Stomach (tissue), 4 donors: ENCODE measurements around the gene DIPK1A.

Source experiments
- CTCF ChIP-seq, 7 experiments: fragments of 450-650 bp in 4 of 7; fragments of 200-600 bp in 3 of 7; sonication (generic) in 3 of 7; IDR thresholded peaks; one replicate each; pipeline ENCODE4 v1.5.1; 2016 to 2019; ENCODE audit warnings: antibody characterized with exemption in 7 of 7, control low read depth in 2 of 7, mild to moderate bottlenecking in 1 of 7
- EP300 ChIP-seq: sonication (generic); formaldehyde crosslinking; IDR thresholded peaks from one replicate; pipeline ENCODE4 v1.6.1; 2017; ENCODE audit warnings: antibody characterized with exemption
- POLR2A ChIP-seq, 4 donors: fragments of 450-650 bp; IDR thresholded peaks; one replicate each; pipeline ENCODE4 v1.6.1; 2016; ENCODE audit warnings: antibody characterized with exemption in 4 of 4, control low read depth in 2 of 4, mild to moderate bottlenecking in 1 of 4, moderate library complexity in 1 of 4
- POLR2AphosphoS5 ChIP-seq, 3 donors: sonication (generic); formaldehyde crosslinking; IDR thresholded peaks; one replicate each; pipeline ENCODE4 v1.6.1; 2016; ENCODE audit warnings: antibody characterized with exemption in 3 of 3

- TF ChIP-seq POLR2AphosphoS5 (IDR thresholded peaks at IDR 0.05), result no peak
- TF ChIP-seq CTCF (IDR thresholded peaks at IDR 0.05), result no peak
- no peak for TF ChIP-seq POLR2A (IDR thresholded peaks at IDR 0.05)
- no peak for TF ChIP-seq EP300
These were observed 12.1 kb upstream of the DIPK1A start for GRCh38 chr1:92973203-92973897.
